Gastrocnemius medialis (tissue), 4 donors: ENCODE data around the gene CTU2. TPM values are rescaled to one million over a fixed set of nuclear protein-coding genes. Genes with fewer than 3 reads are reported as not detected.

ENCODE experiments used
- ATAC-seq, 2 donors: fragments of 150-250 bp; one replicate each; pipeline ENCODE4 v1.9.1; 2016
- DNase-seq, 2 donors: peaks; one replicate each; pipeline ENCODE4 v3.0.0-alpha.2; 2019
- H3K27ac ChIP-seq, 4 donors: fragments of 200-600 bp; sonication (generic); 1 replicate in 1 of 4; 2 replicates in 3 of 4; pipeline ENCODE4 v1.5.1; 2016 to 2018; ENCODE audit warnings: mild to moderate bottlenecking in 2 of 4, moderate library complexity in 1 of 4
- H3K27me3 ChIP-seq, 3 donors: fragments of 200-600 bp; sonication (generic) in 2 of 3; 1 replicate in 1 of 3; 2 replicates in 2 of 3; pipeline versions ENCODE4 v1.5.1 to v1.6.0; 2016 to 2019; ENCODE audit warnings: mild to moderate bottlenecking in 1 of 3, moderate library complexity in 1 of 3
- H3K36me3 ChIP-seq, 2 donors: fragments of 200-600 bp; sonication (generic) in 1 of 2; one replicate each; pipeline ENCODE4 v1.5.1; 2017 to 2018
- H3K4me1 ChIP-seq, 2 donors: fragments of 200-600 bp; sonication (generic) in 1 of 2; one replicate each; pipeline ENCODE4 v1.5.1; 2016 to 2017; ENCODE audit warnings: mild to moderate bottlenecking in 2 of 2
- H3K4me3 ChIP-seq, 4 donors: fragments of 200-600 bp; sonication (generic) in 3 of 4; 1 replicate in 1 of 4; 2 replicates in 3 of 4; pipeline ENCODE4 v1.5.1; 2016 to 2019; ENCODE audit warnings: mild to moderate bottlenecking in 2 of 4
- H3K9me3 ChIP-seq, 3 donors: fragments of 200-600 bp; sonication (generic) in 2 of 3; 1 replicate in 1 of 3; 2 replicates in 2 of 3; pipeline ENCODE4 v1.5.1; 2016 to 2019
- CTCF ChIP-seq, 5 experiments: fragments of 450-650 bp in 3 of 5; fragments of 200-600 bp in 2 of 5; sonication (generic) in 2 of 5; IDR thresholded peaks in 4 of 5; conservative IDR thresholded peaks in 1 of 5; 1 replicate in 4 of 5; 2 replicates in 1 of 5; pipeline ENCODE4 v1.5.1; 2016 to 2019; ENCODE audit warnings: antibody characterized with exemption in 5 of 5, mild to moderate bottlenecking in 3 of 5, moderate library complexity in 3 of 5
- POLR2A ChIP-seq, 2 donors: fragments of 450-650 bp; IDR thresholded peaks; one replicate each; pipeline ENCODE4 v1.6.1; 2017; ENCODE audit warnings: antibody characterized with exemption in 2 of 2, mild to moderate bottlenecking in 2 of 2, moderate library complexity in 2 of 2
- in situ Hi-C, 4 donors: fragments of 200-750 bp; cut with MboI; loops; one replicate each; pipeline versions ENCODE4 v1.15.0 to v1.8.0; 2017; ENCODE audit warnings: low sequenced_read_pairs in 4 of 4
- intact Hi-C: fragments of 100-400 bp; cut with DNase I; formaldehyde crosslinking; loops from one replicate; pipeline ENCODE4 v1.15.1; 2023; ENCODE audit warnings: low total_unique reads
- total RNA-seq, 4 donors: library from RNA; depleted of rRNA; stranded (reverse); fragments of >200 nt; gene quantifications; one replicate each; pipeline versions ENCODE4 v1.1.0 to v1.2.3, GENCODE V29; 2016

CTU2 gene
- total RNA-seq, 4 donors from 2014 or later = 11.1 to 17.7 (median 14.1) TPM

GRCh38 chr16:88672776-88673175 is 33.5 kb upstream of the CTU2 start:
- intact Hi-C loops = no loop called here
- in situ Hi-C loops = no loop called here
- DNase-seq = peak in 1 of 2 donors; percentile 50
- Histone ChIP-seq H3K4me3 (no peak overlapping the region), H3K4me1 (peaks cover 46 to 50% of the 10 kb centered on the region in 2 donors), H3K9me3 (no peaks in the 10 kb centered on the region), H3K27ac (peak overlapping the region; percentile 75 to 84 (median 82)), H3K27me3 (no peaks in the 10 kb centered on the region), H3K36me3 (no peaks in the 10 kb centered on the region)
- peak; percentile 11 to 37 for ATAC-seq
- no peak for TF ChIP-seq POLR2A (IDR thresholded peaks at IDR 0.05)
- peak in 2 of 5 experiments; percentile 28 to 30 for TF ChIP-seq CTCF (IDR thresholded peaks at IDR 0.05 in 4 of 5, conservative IDR thresholded peaks at IDR 0.05 in 1 of 5)

- in situ Hi-C loops = no loop called here
- intact Hi-C loops = loop anchor here (1.0 kb wide), 1 partner anchor 12 kb away; the partner anchor contains the start of gene SNAI3
- DNase-seq = peak; percentile 39 to 66
- Histone ChIP-seq H3K36me3 (no peaks in the 10 kb centered on the region), H3K27me3 (no peaks in the 10 kb centered on the region), H3K4me1 (peaks cover 46 to 57% of the 10 kb centered on the region in 2 donors), H3K27ac (peak overlapping the region; percentile 75 to 84 (median 82)), H3K9me3 (no peaks in the 10 kb centered on the region), H3K4me3 (peak overlapping the region in 1 of 4 donors; percentile 2)
- TF ChIP-seq CTCF (IDR thresholded peaks at IDR 0.05 in 4 of 5, conservative IDR thresholded peaks at IDR 0.05 in 1 of 5) (no peak), POLR2A (IDR thresholded peaks at IDR 0.05) (peak in 1 of 2 donors; percentile 16)
- peak; percentile 79 to 85 for ATAC-seq
Observed at GRCh38 chr16:88673716-88674379, 32.5 kb upstream of the CTU2 start.

- DNase-seq (no peak), ATAC-seq (no peak)
- Histone ChIP-seq H3K27me3 (no peaks in the 10 kb centered on the region), H3K36me3 (no peaks in the 10 kb centered on the region), H3K4me1 (peaks cover 41 to 57% of the 10 kb centered on the region in 2 donors), H3K27ac (peak overlapping the region in 2 of 4 donors; percentile 75 to 83), H3K9me3 (no peaks in the 10 kb centered on the region), H3K4me3 (no peak overlapping the region)
- intact Hi-C loops (no loop called here), in situ Hi-C loops (no loop called here)
- TF ChIP-seq POLR2A (IDR thresholded peaks at IDR 0.05) (no peak), CTCF (IDR thresholded peaks at IDR 0.05 in 4 of 5, conservative IDR thresholded peaks at IDR 0.05 in 1 of 5) (no peak)
Observed at GRCh38 chr16:88676502-88677242, 29.6 kb upstream of the CTU2 start.

- TF ChIP-seq POLR2A (IDR thresholded peaks at IDR 0.05) = no peak
- no peak for TF ChIP-seq CTCF (IDR thresholded peaks at IDR 0.05 in 4 of 5, conservative IDR thresholded peaks at IDR 0.05 in 1 of 5)
- Histone ChIP-seq H3K27ac (peak overlapping the region in 1 of 4 donors; percentile 75), H3K4me3 (no peak overlapping the region), H3K27me3 (no peaks in the 10 kb centered on the region), H3K36me3 (no peaks in the 10 kb centered on the region), H3K9me3 (no peaks in the 10 kb centered on the region), H3K4me1 (peaks cover 41 to 53% of the 10 kb centered on the region in 2 donors)
- in situ Hi-C loops = no loop called here
- DNase-seq = no peak
- ATAC-seq = no peak
- intact Hi-C loops = no loop called here
Observed at GRCh38 chr16:88677721-88678120, 28.6 kb upstream of the CTU2 start.
